Measurements from ENCODE around the gene KSR1.
"Not testable (repeated sequence)": the region's sequence is repeated elsewhere in the genome, so short reads cannot be mapped to it uniquely, and the experiment has no call there.

GRCh38 chr17:27636005-27636520 is 179.8 kb downstream of the KSR1 start:
- not testable (repeated sequence) for TF ChIP-seq EZH2phosphoT487 (IDR thresholded peaks at IDR 0.05; ENCODE audit: low read depth); CTCF (IDR thresholded peaks at IDR 0.05; ENCODE audit: low read depth, low read length)

All from OCI-LY3 (cell line).